GM21423 (cell line): Measurements from ENCODE around the gene CIDEC.
"Not testable (repeated sequence)": the region's sequence is repeated elsewhere in the genome, so short reads cannot be mapped to it uniquely, and the experiment has no call there.

Experiments used
- ATAC-seq: cut with Tn5 transposase; IDR thresholded peaks from one replicate; pipeline ENCODE4 v1.9.1; 2021; ENCODE audit warnings: mild to moderate bottlenecking, moderate library complexity; ENCODE audit not compliant: unreplicated experiment

The CIDEC gene

DNA sequence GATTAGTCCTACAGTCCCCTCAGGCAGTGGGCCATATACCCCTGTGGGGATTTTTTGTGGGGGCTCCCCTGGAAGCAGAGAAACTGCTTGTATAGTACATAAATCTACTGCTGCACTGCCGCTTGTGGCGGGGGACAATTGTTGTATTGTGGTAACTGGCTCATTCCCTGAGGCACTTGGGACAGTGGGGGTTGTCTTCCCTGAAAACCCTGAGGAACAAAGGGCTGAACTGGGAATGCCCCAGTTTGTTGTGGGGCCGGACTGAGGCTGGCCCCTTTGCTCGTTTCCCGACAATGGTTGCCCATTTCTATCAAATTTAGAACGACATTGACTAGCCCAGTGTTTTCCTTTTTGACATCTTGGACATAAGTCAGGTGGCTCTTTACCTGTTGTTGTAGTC is 28.7 kb downstream of the CIDEC start:
- not testable (repeated sequence) for ATAC-seq

DNA sequence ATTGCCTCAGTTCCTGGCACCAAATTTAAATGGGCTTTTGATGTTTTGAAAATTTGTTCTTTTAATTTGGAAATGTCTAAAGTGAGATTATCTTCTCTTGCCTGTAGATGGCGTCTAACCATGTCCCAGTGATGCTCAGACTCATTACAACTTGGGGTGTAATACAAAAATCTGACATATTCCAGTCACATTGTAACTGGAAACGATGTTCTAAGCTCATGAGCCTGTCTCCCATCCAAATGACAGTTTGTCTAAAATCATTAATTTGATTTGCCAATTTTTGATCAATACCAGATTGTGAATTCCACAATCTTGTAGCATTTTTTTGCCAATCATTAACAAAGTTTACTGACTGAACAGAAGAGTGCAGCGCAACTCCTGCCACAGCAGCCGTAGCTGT is 31.2 kb downstream of the CIDEC start:
- not testable (repeated sequence) for ATAC-seq

DNA sequence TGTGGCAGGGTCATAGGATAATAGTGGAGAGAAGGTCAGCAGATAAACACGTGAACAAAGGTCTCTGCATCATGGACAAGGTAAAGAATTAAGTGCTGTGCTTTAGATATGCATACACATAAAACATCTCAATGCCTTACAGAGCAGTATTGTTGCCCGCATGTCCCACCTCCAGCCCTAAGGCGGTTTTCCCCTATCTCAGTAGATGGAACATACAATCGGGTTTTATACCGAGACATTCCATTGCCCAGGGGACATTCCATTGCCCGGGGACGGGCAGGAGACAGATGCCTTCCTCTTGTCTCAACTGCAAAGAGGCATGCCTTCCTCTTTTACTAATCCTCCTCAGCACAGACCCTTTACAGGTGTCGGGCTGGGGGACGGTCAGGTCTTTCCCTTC is 32.2 kb downstream of the CIDEC start:
- ATAC-seq = not testable (repeated sequence)

DNA sequence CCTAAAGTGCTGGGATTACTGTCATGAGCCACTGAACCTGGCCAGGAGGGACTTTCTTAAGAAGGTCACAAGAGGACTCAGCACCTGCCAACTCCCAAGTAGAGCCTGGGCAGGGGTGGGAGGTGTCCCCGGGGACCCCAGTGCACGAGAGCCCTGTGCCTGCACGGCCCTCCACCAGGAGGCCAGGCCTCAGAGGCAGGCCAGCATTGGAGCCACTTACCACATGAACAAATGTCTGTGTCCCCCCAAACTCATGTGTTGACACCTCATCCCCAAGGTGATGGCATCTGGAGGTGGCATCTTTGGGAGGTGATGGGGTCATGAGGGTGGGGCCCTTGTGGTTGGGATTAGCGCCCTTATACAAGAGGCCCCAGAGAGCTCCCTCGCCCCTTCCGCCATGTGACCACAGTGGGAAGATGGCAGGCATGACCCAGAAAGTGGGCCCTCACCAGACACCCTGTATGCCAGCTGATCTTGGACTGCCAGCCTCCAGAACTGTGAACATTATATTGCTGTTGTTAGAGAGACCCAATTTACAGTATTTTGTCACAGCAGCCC is 33.0 kb downstream of the CIDEC start:
- ATAC-seq = no peak

DNA sequence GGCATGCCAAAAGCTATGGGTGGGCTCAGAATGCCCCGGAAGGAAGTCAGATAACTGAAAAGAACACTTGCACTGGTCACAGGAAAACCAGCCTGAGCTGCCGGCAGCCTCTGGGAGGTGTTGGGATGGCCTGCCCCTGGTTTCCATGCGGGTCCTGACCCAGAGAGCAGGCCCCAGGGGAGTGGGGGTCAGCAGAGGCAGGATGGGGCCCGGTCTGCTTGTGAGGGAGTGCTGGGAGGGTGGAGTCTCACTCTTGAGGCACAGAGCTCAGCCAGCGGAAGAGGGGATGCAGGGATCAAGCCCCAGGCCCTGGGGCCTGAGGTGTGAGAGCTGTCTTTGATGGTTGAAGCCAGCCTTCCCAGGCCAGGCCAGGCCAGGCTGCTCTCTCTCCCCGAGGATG is 33.8 kb downstream of the CIDEC start:
- no peak for ATAC-seq

DNA sequence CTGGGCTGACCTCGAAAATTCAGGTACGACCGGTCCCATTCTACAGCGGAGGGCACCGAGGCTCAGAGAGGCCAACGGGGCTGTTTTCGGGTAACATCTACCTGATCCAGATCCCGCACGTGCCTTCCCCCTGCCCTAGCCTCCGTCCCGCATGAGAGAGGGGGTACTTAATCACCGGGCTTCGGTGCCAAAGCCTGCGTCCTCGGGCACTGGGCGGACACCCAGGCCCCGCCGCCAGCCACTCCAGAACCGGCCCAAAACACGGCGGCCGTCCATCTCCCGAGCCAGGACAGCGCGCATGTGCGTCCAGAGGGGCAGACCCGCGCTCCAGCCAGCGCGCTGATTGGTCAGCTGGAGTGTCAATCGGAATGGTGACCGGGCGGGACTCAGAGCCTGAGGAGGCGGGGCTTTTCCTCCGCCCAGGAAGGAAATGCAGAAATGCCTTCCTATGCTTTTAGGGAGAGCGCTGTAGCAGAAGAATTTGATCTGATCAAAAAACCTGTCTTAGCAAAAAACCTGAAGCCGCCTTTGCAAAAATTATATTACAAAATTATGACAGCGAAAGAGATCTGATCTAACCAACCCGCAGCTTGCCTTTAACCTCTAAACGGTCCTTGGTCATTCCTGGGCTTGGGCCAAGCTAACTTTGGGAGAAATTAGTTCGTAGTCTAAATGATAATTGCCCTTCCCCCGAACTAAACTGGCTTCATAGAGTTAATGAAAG is 36.2 kb downstream of the CIDEC start, which contains the start of gene RPUSD3:
TSS of gene RPUSD3 (minus strand) at position 294 of the 724 bp plus-strand sequence. CDS start at position 276, 18 bp downstream.
- ATAC-seq = peak; percentile 98

DNA sequence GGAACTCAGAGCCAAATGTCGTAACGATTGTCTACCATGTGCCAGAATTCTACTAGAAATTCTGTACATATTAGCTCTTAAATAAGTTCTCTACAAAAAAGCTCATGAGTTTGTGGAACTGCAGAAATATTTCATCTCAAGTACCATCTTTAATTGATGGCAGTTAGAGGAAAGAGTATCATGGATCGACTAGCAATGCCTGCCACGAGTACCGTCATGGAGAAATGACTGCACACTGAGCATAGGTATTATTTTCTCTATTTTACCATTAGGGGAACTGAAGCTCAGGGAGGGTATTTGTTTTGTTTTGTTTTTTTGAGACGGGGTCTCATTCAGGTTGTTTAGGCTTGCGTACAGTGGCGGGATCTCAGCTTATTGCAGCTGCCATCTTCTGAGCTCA is 39.0 kb downstream of the CIDEC start:
- ATAC-seq = no peak

DNA sequence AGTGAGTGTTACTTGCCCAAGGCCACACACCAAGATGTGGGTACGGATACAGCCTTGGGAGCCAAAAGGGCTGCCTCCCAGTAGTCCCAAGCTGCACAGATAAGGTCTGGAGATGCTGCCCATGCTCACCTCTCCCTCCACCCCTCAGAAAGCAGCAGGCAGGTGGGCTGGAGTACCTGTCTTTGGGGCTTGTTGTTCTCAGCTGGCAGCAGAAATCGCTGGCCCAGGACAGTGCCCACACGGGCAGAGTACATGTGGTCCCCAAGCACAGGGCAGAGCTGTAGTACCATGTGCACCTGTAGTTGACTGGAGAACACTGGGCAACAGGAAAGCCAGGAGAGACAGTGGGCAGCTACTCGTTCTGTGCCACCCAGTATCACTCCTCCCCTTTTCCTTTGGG is 41.2 kb downstream of the CIDEC start:
- ATAC-seq = no peak

DNA sequence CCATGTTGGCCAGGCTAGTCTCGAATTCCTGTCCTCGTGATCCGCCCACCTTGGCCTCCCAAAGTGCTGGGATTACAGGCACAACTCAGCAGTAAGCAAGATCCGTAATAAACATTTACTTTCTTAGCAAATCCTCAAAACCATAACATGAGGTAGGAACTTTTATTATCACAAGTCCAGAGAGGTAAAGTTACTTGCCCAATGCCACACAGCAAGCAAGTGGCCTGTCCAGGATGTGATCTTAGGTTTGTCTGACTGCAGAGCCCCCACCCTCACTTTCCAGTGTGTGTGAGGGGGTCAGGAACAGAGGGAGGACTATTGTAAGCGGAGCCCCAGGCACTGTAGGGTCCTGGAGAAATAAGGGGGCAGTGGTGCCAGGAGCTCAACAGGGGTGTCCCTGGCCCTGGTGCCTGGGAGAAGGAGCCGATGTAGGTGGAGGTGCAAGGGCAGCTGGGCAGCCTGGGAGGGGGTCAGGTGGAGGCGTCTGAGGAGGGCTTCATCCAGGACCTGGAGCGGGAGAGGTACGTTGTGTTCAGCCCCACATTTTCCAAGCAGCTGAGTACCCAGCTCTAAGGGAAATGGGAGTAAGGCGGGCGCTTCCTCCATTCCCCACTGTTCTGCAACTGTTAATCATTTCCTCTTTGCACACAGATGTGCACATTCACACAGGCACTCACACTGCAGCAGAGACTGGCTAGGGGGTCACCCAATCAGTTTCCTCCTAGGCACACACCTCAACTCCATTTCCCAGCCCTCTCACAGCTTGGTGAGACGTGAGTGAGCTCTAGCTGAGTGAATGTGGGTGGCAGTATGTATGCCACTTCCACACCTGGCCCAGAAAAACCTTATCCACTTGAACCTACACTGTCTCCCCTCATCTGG is 42.1 kb downstream of the CIDEC start:
- ATAC-seq = no peak

DNA sequence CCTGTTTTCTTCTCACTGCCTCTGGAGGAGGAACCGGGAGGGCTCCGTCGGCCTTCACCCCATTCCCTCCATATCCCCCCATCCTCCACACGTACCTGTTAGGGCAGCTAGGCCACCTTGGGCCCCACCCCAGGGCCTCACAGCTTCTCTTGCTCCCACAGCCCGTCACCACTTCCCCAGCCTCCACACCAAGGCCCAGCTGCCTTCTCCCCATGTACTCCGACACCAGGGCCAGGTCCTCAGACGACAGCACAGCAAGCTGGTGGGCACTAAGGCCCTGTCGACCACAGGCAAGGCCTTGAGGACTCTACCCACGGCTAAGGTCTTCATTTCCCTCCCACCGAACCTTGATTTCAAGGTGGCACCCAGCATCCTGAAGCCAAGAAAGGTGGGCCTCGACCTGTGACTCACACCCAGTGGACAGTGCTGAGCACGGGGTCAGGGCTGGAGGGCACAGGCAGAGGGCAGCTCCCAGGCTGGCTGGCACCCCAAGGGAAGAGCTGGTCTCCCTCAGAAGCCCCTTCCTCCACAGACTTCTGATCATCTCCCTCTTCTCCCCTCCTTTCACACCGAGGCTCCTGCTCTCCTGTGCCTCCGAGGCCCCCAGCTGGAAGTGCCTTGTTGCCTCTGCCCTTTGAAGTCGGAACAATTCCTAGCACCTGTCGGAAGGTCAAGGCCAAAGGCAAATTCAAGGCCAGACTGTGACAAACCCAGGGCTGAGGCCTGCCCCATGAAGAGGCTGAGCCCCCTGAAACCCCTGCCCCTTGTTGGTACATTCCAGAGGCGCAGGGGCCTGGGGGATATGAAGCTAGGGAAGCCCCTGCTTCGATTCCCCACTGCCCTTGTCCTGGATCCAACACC is 45.3 kb downstream of the CIDEC start:
- no peak for ATAC-seq

DNA sequence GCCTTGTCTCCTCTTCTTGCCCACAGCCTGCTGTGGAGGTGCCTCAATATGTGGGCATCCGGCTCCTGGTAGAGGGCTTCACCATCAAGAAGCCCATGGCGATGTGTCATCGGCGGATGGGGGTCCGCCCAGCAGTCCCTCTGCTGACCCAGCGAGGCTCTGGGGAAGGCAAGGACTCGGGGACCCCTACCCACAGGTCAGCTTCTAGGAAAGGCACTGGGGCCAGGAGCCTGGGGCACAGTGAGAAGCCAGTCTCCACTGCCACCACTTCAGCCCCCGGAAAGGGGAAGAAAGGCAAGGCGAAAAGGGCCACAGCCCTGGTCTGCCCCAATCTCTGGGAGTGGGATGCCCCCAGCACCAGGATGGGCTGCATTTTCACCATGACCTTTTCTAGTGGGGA is 47.0 kb downstream of the CIDEC start:
- no peak for ATAC-seq

DNA sequence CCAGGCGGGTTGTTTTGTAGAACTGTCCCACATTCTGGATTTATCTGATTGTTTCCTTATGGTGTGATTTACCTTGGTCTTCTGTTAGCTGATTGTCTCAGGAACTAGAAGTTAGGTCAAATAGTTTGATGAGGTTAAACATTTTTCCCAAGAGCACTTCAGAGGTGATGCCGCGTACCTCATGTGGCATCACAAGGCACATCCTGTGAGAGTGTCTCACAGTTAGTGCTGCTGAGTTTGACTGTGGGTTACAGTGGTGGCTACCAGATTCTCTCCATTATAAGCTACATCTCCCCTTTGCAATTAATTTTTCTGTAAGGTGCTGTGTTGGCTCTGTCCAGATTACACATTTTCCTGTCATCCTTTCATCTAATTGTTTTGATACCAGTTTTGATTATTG is 48.8 kb downstream of the CIDEC start:
- no peak for ATAC-seq

DNA sequence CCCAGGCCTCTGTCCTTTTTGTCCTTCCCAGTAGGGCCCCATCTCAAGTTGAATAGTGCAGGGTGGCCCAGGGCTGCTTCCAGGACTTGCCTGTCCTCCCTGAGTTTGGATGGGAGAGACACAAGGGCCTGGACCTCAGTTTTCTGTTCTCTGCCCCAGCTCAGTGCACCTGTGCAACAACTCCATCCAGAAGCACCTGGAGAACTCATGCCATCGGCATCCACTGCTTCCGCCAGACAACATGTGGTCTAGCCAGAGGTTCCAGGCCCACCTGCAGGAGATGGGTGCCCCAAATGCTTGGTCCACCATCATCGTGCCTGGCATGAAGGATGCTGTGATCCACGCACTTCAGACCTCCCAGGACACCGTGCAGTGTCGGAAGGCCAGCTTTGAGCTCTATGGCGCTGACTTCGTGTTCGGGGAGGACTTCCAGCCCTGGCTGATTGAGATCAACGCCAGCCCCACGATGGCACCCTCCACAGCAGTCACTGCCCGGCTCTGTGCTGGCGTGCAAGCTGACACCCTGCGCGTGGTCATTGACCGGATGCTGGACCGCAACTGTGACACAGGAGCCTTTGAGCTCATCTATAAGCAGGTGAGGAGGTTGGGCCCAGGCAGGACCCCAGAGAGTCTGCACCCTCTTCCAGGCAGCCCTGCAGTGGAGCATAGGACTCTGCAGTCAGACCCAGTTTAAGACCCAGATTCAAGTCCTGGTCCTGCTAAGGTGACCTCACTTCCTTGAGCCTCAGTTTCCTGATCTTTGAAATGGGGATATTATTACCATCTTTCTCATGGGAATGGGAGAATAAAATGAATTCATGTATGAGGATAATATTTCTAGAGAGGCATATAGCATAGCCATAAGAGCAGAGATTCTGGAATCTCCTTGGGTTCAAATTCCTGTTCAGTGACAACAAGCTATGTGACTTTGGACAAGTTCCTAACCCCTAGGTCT is 51.0 kb downstream of the CIDEC start:
- no peak for ATAC-seq

DNA sequence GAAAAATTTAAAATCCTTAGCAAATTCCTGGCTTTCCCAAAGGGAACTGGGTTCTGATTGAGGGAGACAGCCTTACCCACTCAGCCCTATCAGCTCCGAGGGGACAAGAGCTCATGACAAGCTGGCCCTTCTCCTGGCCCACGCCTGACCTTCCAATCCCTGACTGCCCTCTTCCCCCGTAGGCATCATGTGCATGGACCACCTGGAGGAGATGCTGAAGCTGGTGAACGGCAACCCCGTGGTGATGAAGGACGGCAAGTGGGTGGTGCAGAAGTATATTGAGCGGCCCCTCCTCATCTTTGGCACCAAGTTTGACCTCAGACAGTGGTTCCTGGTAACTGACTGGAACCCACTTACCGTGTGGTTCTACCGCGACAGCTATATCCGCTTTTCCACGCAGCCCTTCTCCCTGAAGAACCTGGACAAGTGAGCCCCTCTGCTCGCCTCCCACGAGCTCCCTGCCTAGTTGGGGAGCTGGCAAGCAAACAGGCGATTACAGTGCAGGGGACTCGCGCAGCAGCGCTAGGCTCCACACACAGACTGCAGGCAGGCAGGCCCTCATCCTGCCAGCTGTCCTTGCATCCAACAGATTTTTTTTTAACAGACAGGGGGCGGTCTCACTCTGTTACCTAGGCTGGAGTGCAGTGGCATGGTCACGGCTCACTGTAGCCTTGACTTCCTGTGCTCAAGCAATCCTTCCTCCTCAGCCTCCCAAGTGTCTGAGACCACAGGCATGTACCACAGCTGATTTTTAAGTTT is 53.1 kb downstream of the CIDEC start:
- ATAC-seq = no peak

DNA sequence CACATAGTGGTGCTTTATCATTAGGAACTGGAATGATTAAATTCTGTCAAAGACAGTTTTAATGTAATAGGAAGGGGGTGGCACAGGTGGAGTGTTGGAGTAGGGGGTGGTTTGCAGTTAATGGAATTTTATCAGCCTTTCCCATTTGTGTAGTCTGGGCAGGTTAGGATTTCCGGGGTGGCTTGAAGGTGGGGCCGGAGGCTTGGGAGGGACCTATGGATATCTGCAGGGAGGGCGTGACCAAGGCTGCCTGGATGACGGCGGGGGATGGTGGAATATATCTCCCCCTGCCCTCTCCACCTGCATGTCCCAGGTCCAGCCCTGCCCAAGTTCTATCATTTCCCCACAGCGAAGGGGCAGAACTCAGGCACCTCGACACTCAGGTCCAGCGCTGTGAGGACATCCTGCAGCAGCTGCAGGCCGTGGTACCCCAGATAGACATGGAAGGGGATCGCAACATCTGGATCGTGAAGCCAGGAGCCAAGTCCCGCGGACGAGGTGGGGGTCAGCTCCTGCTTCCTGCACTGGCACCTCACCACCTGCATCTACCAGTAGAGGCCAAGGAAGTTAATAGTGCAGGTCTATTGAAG is 54.5 kb downstream of the CIDEC start:
- ATAC-seq = no peak

DNA sequence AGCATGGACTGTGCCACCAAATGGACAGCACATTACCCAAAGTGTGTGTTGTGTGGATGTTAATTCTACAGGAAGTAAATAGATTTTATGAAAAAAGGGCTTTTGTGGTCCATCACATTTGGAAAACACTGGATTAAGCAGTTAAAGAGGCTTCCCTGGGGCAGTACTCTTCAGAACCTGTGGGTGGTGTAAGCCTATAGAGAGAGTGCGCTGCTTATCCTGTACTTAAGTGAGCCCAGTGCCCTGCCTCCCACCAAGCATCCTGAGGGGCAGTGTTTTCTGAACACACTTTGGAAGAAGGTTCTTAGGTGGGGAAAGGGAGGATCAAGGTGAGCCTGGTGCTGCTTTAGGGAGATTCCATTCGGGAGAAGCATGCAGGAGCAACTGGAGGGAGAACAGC is 59.1 kb downstream of the CIDEC start:
- ATAC-seq = no peak

DNA sequence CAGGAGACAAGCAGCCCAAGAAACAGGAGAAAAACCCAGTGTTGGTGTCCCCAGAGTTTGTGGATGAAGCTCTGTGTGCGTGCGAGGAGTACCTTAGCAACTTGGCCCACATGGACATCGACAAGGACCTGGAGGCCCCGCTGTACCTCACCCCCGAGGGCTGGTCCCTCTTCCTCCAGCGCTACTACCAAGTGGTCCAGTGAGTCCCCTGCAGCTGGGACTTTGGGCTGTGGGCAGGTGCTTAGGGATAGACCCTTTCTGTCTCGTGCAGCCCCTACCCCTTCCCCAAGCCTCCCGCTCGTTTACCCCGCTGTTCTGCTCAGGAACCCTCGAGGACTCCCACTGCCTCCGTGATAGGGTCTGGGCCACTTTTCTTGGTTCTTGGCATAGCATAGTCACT is 59.5 kb downstream of the CIDEC start:
- no peak for ATAC-seq

DNA sequence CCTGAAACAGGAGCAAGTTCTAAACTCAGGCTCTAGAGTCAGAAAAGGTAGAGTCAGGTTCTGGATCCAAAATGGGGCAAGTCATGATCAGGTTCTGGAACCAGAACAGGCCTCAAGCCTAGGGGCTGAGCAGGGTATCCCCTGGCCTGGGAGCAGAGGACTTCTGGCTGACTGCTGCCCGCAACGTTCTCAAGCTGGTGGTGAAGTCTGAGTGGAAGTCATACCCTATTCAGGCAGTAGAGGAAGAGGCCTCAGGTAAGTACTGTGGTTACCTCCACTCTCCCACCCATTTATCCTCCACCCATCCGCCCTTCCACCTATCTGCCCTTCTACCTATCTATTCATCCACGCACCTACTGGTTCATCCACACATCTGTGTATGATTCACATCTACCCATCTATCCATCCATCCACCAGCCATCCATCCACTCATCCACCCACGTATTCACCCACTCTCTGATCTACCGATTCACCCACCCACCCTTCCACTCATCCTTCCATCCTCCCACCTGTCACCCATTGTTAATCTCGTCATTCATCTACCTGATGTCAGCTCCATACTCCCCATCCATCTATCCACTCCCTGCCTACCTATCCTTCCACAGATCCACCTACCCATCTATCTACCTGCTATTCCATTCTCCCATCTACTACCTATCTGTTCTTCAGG is 61.3 kb downstream of the CIDEC start:
- no peak for ATAC-seq
